Smooth muscle cell (in vitro differentiated cells): Measurements from ENCODE around the gene PRRG4. TPM values are rescaled to one million over a fixed set of nuclear protein-coding genes. Genes with fewer than 3 reads are reported as not detected.

Experiments
- DNase-seq: peaks from one replicate; lab custom pipeline; 2025; ENCODE audit not compliant: unreplicated experiment; lab: John Stamatoyannopoulos, UW
- H2AFZ ChIP-seq: fragments of 200-600 bp; sonication (generic); 2 replicates; pipeline ENCODE4 v1.6.0; 2016; ENCODE audit warnings: antibody characterized with exemption, low read depth, mild to moderate bottlenecking
- H3F3A ChIP-seq: fragments of 200-600 bp; sonication (generic); 2 replicates; pipeline ENCODE4 v1.6.0; 2017; ENCODE audit warnings: antibody characterized with exemption, low read depth
- H3K27ac ChIP-seq: fragments of 200-600 bp; sonication (generic); 2 replicates; pipeline ENCODE4 v1.5.1; 2016; ENCODE audit warnings: low read depth, mild to moderate bottlenecking
- H3K27me3 ChIP-seq: fragments of 200-600 bp; sonication (generic); 2 replicates; pipeline ENCODE4 v1.6.1; 2016; ENCODE audit warnings: low read depth, mild to moderate bottlenecking
- H3K36me3 ChIP-seq: fragments of 200-600 bp; sonication (generic); 2 replicates; pipeline ENCODE4 v1.5.1; 2016; ENCODE audit warnings: low read depth
- H3K4me1 ChIP-seq: fragments of 200-600 bp; sonication (generic); 2 replicates; pipeline ENCODE4 v1.5.1; 2016; ENCODE audit warnings: low read depth
- H3K4me2 ChIP-seq: fragments of 200-600 bp; sonication (generic); 2 replicates; pipeline ENCODE4 v1.6.0; 2016; ENCODE audit warnings: mild to moderate bottlenecking
- H3K4me3 ChIP-seq: fragments of 200-600 bp; sonication (generic); 2 replicates; pipeline ENCODE4 v1.5.1; 2016; ENCODE audit warnings: mild to moderate bottlenecking
- H3K79me2 ChIP-seq: fragments of 200-600 bp; sonication (generic); 2 replicates; pipeline ENCODE4 v1.6.0; 2016; ENCODE audit warnings: low read depth, mild to moderate bottlenecking
- H3K9ac ChIP-seq: fragments of 200-600 bp; sonication (generic); 2 replicates; pipeline ENCODE4 v1.6.0; 2016; ENCODE audit warnings: low read depth
- H3K9me3 ChIP-seq: fragments of 200-600 bp; sonication (generic); replicated peaks from 2 replicates; pipeline ENCODE4 v1.5.1; 2016; ENCODE audit warnings: low read depth
- H4K20me1 ChIP-seq: fragments of 200-600 bp; sonication (generic); 2 replicates; pipeline ENCODE4 v1.6.0; 2016; ENCODE audit warnings: low read depth
- CTCF ChIP-seq: fragments of 200-600 bp; sonication (generic); IDR thresholded peaks from 2 replicates; pipeline ENCODE4 v1.5.1; 2017; ENCODE audit warnings: borderline replicate concordance, mild to moderate bottlenecking, antibody characterized with exemption; ENCODE audit not compliant: insufficient read depth, poor library complexity, severe bottlenecking
- whole genome bisulfite sequencing: methylation state at CpG from one replicate; pipeline ENCODE4 v1.1.7; 2016; ENCODE audit warnings: low lambda C conversion rate; 5-methylcytosine and 5-hydroxymethylcytosine counted together
- polyA plus RNA-seq: library from polyadenylated mRNA; unstranded; fragments of >200 nt; fragmentation: Nextera tagmentation; extraction: Ambion mirVana; gene quantifications from 2 replicates; pipeline ENCODE4 v1.2.1, GENCODE V29; 2016
- total RNA-seq: library from RNA; depleted of rRNA; stranded (reverse); fragments of >200 nt; gene quantifications from 2 replicates; pipeline ENCODE4 v1.2.3, GENCODE V29; 2014

PRRG4 gene
- total and polyA plus RNA-seq, 2 experiments from 2014 or later: 0.49 to 4.6 TPM

GRCh38 chr11:32894149-32894827, 64.6 kb downstream of the PRRG4 start:
- no peak for TF ChIP-seq CTCF
- H3K36me3 ChIP-seq: no peaks in the 10 kb centered on the region
- H3K27me3 ChIP-seq: no peaks in the 10 kb centered on the region
- H3K9ac ChIP-seq: peak overlapping the region; percentile 84
- peaks cover 30% of the 10 kb centered on the region for H4K20me1 ChIP-seq
- no peaks in the 10 kb centered on the region for H3K9me3 ChIP-seq
- peak overlapping the region; percentile 93 for H3K4me3 ChIP-seq
- H3K4me2 ChIP-seq: peak overlapping the region; percentile 95
- 2% methylated on average over 14 of the region's 14 CpGs for WGBS
- H3K4me1 ChIP-seq: peaks cover 16% of the 10 kb centered on the region
- peak overlapping the region; percentile 92 for H2AFZ ChIP-seq
- peaks cover 62% of the 10 kb centered on the region for H3K79me2 ChIP-seq
- H3K27ac ChIP-seq: peak overlapping the region; percentile 80
- no peaks in the 10 kb centered on the region for H3F3A ChIP-seq
- DNase-seq: no peak

GRCh38 chr11:32894921-32895320, 65.2 kb downstream of the PRRG4 start:
- H3K79me2 ChIP-seq: peaks cover 68% of the 10 kb centered on the region

GRCh38 chr11:32895471-32895870, 65.7 kb downstream of the PRRG4 start:
- no peak overlapping the region for H3K9ac ChIP-seq
- H3K36me3 ChIP-seq: no peaks in the 10 kb centered on the region
- H4K20me1 ChIP-seq: peaks cover 40% of the 10 kb centered on the region
- H3K27ac ChIP-seq: no peak overlapping the region
- no peak overlapping the region for H2AFZ ChIP-seq
- DNase-seq: no peak
- peaks cover 74% of the 10 kb centered on the region for H3K79me2 ChIP-seq
- no peaks in the 10 kb centered on the region for H3K9me3 ChIP-seq
- peaks cover 16% of the 10 kb centered on the region for H3K4me1 ChIP-seq
- H3F3A ChIP-seq: no peaks in the 10 kb centered on the region
- H3K4me3 ChIP-seq: no peak overlapping the region
- no peaks in the 10 kb centered on the region for H3K27me3 ChIP-seq
- peak overlapping the region; percentile 95 for H3K4me2 ChIP-seq
- TF ChIP-seq CTCF: no peak
- 56% methylated on average over 1 of the region's 1 CpG for WGBS

More at GRCh38 chr11:32894921-32895320, 65.2 kb downstream of the PRRG4 start:
- no peak for DNase-seq
- no peak for TF ChIP-seq CTCF
- Histone ChIP-seq H3K36me3 (no peaks in the 10 kb centered on the region), H3F3A (no peaks in the 10 kb centered on the region), H3K4me3 (peak overlapping the region; percentile 93), H3K27ac (peak overlapping the region; percentile 80), H3K27me3 (no peaks in the 10 kb centered on the region), H4K20me1 (peaks cover 36% of the 10 kb centered on the region), H3K9me3 (no peaks in the 10 kb centered on the region), H3K9ac (peak overlapping the region; percentile 84), H3K4me2 (peak overlapping the region; percentile 95), H2AFZ (peak overlapping the region; percentile 92), H3K4me1 (peaks cover 16% of the 10 kb centered on the region)
- WGBS: 60% methylated on average over 3 of the region's 3 CpGs

- Histone ChIP-seq H3K36me3 (no peaks in the 10 kb centered on the region), H3K9ac (no peak overlapping the region), H3K4me3 (no peak overlapping the region), H3K27ac (no peak overlapping the region), H4K20me1 (peaks cover 56% of the 10 kb centered on the region), H3K9me3 (no peaks in the 10 kb centered on the region), H3F3A (no peaks in the 10 kb centered on the region), H3K27me3 (no peaks in the 10 kb centered on the region), H3K4me2 (no peak overlapping the region), H3K4me1 (peaks cover 7% of the 10 kb centered on the region), H2AFZ (no peak overlapping the region), H3K79me2 (peaks cover 90% of the 10 kb centered on the region)
- 94% methylated on average over 1 of the region's 1 CpG for WGBS
- TF ChIP-seq CTCF: no peak
- DNase-seq: no peak
Measured at GRCh38 chr11:32897103-32897502, 67.4 kb downstream of the PRRG4 start.
